NCI-H510A treated with DMSO at 0.1 percent for 48 hours (cell line): ENCODE measurements around the gene MRNIP.
"Not testable (repeated sequence)": the region's sequence is repeated elsewhere in the genome, so short reads cannot be mapped to it uniquely, and the experiment has no call there.

Experiments
- DNase-seq: peaks from one replicate; lab custom pipeline; 2025; lab: John Stamatoyannopoulos, UW

Gene MRNIP

DNA sequence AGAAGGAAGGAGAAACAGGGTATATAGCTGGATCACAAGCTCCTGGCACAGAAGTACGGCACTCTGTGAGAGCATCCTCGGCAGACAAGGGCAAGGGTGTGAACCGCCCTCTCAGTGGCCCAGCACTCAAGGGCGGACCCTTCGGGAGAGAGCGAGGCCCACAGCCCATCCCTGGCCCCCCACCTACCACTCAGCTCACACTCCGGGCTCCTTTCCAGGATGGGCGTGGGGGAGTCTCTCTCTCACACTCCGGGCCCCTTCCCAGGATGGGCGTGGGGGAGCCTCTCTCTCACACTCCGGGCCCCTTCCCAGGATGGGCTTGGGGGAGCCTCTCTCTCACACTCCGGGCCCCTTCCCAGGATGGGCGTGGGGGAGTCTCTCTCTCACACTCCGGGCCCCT is 12.9 kb upstream of the MRNIP start:
- DNase-seq: not testable (repeated sequence)

DNA sequence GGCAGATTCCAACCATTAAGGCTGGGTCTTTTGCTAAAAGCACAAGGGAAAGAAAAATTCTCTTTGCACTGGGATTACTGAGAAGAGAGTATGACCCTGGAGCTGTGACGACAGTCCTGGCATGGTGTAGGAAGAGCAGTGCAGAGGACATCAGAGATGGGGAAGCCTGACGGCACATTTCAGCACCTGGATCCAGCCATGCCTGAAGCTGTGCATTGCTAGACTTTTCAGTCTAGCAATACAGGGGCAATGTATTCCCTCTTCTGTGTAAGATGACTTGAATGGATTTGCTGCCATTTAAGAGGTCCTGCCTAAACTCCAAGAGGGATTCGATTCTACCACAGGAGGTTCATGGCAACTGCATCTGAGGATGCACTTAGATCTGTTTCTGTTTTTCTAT is 12.3 kb upstream of the MRNIP start:
- no peak for DNase-seq

GRCh38 chr5:179870403-179870903 is 11.8 kb upstream of the MRNIP start:
- peak; percentile 6 for DNase-seq

DNA sequence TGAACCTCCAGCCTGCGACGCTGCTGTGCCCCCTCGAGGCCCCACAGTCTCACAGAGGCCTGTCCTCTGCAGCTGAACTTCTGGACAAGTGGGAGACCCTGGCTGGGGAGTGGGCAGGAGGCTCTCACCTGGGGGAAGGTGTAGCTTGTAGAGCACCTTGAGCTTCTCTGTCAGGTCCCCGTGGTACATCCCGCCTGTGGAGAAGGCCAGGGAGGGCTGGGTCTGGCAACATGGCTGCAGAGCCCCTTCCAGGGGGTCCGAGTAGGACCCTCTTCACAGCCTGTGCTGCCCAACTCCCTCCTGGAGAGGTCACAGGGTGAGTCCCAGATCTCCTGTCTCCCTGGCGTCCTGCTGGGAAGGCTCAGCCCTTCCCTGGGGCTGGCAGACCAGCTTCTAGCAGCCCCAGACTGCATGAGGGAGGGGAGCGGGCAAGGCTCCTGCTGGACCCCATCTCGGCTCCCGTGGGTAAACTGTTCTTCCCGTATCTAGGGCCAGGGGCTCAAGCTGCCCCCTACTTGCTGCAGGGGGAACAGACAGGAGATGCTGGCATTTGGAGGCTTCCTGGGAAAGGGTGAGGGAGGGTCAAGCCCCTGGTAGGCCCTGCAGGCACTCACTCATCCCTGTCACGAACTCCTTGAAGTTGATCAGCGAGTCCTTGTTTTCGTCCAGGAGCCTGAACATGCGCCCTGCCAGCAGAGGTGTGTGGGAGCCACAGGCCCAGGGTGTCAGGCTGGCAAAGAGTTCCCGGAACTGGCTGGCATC is 11.2 kb upstream of the MRNIP start:
- DNase-seq: no peak

GRCh38 chr5:179869101-179869500 is 10.5 kb upstream of the MRNIP start:
- no peak for DNase-seq

GRCh38 chr5:179868541-179868940 is 9.9 kb upstream of the MRNIP start:
- DNase-seq: no peak

DNA sequence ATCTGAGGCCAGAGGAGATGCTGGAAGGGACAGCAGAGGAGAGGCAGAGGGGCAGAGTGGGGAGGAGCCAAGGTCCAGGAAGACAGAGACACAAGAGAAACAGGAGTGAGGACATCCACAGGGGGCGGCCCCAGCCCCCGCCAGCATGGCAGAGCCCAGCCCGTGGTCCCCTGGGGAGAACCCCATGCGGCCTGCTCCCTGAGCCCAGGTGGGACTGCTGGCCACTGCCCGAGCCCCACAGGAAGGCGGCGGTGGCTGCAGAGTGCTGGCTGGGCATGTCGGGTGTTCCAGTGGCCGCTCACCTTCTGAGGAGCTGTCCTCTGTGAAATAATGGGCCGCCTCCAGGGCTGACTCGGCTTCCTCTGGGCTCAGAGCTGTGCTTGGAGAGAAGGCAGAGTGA is 8.9 kb upstream of the MRNIP start:
- no peak for DNase-seq

DNA sequence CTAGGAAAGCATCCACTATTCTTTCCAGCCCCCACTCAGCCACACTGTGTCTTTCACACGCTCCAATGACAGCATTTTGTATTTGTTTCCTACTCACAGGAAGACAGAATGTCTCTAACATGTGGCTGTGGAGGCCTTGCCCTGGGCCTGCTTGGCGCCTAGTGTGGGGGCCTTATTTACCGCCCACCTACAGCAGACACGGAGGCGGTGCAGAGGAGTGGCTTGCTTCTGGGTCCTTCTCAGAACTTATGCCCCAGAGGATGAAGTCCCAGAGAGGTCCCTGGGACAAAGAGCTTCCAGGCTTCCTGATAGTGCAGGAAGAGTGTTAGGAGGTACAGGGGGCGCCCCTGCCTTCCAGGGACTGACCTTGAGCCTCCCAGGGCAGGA is 8.5 kb upstream of the MRNIP start:
- no peak for DNase-seq

DNA sequence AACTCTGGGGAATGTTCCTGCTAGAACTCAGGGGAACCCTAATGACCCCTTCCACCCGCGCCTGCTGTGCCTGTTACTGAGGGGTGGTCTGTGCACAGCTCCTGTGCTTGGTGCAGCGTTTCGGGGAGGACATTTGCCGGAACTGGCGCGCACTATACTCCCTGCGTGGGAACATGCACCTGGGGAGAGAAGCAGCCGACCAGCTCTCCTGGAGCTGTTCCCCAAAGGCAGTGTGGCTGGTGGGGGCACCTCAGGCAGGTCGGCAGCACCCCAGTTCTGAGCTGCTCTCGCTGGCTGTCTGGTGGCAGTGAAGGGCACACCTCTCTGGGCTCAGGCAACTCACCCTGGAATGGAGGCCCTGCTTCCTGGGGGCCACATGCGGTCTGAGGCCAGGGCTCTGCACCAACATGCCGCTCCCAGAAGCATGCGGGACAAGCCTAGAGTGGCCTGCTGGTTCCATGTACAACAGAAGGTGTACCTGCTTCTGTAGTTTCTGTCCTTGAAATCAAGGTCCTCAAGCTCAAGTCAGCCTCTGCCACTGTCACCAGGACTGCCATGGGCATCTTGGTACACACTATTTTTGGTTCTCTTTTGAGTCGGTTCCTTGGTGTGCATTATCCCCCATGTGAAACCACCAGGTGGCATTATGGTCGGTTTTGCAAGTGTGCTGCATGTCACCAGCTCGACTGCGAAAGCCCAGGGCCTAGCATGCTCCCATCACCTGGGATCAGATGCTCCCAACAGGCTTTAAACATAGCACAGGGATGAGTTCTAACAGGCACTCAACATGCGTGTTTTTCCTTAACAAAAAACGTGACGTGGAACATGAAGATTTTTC is 7.8 kb upstream of the MRNIP start:
- DNase-seq: no peak

- no peak for DNase-seq
These were observed 7.0 kb upstream of the MRNIP start for GRCh38 chr5:179865491-179866240.

DNA sequence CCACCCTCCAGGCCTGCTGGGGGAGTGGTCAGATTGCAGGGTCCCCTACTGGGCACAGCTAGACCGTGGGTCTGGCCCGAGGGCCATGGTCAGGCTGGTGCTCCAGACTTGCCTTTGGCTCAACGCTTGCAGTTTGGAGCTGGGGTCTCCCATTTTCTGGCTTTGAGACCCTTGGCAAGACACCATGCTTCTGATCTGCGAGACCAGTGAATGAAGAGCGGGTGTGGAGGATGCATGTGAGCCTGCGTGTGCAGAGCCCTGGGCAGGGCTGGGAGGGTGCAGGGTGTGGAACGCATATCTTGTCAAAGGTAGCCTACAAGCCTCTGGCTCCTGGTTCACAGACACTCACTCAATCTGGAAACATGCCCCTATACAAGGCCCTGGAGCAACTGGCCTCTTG is 6.1 kb upstream of the MRNIP start:
- no peak for DNase-seq

- DNase-seq: no peak
These were observed 5.0 kb upstream of the MRNIP start for GRCh38 chr5:179863449-179864085.

DNA sequence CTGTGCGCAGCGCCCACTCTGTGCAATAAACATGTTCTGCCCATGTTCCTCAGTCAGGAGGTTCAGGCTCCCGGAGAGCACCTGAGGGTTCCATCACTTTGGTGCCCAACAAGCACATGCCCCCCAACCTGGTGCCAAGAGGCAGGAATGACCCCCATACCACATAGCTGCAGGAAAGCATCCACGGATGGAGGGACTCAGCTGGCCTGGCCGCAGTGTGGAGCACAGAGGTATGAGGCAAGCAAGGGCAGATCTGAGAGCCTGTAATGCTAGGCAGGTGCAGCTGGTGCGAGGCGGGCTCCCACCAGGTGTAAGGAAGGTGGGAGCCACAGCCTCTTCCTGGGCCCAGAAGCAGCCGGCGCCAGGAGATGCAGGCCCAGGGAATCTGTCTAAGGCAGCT is 4.3 kb upstream of the MRNIP start:
- DNase-seq: no peak

DNA sequence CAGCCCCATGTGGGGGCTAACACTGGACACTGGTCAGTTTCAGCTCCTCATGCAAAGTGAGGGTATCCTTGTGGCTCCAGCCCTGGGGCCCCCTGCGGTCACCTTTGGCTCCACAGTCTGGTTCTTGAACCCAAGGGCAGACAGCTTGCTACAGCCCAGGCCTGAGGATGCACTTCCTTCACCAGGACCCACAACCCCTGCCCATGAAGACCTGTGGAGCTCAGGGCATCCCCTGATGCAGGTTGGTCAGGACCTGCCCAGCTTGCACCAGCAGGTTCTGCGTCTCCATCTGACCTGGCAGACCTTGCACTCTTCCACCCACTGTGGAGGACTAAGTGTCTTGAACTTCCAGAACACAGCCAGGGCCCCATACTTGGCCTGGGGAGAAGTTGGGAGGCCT is 3.7 kb upstream of the MRNIP start:
- DNase-seq: no peak

- no peak for DNase-seq
These were observed 1.7 kb upstream of the MRNIP start for GRCh38 chr5:179860301-179860700.

GRCh38 chr5:179858241-179858585 is 404 bp downstream of the MRNIP start:
- peak; percentile 49 for DNase-seq

GRCh38 chr5:179854356-179854755 is 4.3 kb downstream of the MRNIP start:
- DNase-seq: no peak

DNA sequence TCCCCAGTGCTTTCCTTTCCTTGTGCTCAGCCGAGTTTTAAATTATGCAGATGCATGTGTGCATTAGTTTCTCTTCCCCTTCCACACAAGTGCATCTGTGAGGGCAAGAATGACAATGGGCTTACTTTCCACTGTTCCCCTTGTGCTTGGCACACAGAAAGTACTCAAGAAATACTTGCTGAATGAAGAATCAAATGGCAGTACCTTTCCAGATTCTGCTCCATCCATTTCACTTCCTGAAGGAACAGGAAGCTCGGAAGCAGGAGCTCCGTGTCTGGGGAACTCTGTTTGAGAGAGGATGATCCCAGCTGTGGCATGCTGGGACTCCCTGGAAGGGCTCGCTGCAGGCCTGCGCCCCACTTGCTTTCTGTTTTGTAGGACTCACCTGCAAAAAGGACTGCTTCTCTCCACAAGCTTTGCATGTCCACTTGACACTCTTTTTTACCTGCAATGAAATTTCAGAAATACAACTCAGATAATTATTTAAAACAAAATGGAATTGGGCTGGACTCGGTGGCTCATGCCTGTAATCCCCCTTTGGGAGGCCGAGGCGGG is 5.5 kb downstream of the MRNIP start:
- DNase-seq: no peak

GRCh38 chr5:179841621-179842020 is 17.0 kb downstream of the MRNIP start:
- no peak for DNase-seq

DNA sequence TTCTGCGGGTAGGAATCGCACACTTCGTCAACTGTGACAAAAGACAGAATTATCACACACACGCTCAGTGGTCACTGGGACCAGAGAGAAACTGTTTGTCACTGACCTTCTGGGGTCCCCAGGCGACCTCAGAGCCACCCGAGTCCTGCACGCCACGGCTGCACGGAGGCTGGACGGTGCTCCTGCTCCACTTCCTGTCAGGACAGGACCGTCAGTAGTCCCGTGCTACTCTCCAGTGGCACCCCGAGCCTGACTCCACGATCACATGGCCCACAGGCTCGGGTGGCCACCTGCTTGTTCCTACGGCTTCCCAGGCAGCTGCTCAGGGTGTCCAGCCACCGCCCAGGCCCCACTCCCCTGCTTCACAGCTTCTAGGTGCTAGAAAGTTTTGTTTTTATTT is 17.9 kb downstream of the MRNIP start:
- DNase-seq: no peak

DNA sequence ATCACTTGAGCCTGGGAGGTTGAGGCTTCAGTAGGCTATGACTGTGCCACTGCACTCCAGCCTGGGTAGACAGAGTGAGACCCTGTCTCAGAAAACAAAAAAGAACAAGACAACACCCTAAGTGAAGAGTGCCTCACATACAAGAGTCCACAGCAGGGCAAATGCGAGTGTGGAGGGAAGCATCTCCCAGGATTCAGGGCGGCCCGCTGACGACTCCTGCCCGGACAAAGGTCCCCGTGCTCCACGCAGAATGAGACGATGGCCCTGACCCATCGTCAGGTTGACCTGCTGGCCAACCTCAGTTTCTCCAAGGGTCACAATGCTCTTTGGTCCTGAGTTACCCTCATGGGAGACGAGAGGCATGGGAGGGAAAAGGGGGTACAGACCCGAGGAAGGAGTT is 18.3 kb downstream of the MRNIP start:
- DNase-seq: no peak
